GF-D8 (cell line): ENCODE data around the gene EFCAB6.

ENCODE experiments used
- DNase-seq: peaks from one replicate; lab custom pipeline; 2025; lab: John Stamatoyannopoulos, UW

Gene EFCAB6

GRCh38 chr22:43812149-43812842 is at the start of gene EFCAB6:
EFCAB6 (minus strand) TSS chr22:43812305; CDS start chr22:43782318, 29,987 bp downstream.
- DNase-seq: peak; percentile 68

GRCh38 chr22:43861529-43861928 is 49.4 kb upstream of the EFCAB6 start:
- DNase-seq: no peak

- DNase-seq: no peak
Observed at GRCh38 chr22:43860831-43861230, 48.7 kb upstream of the EFCAB6 start.

- no peak for DNase-seq
Observed at GRCh38 chr22:43860126-43860525, 48.0 kb upstream of the EFCAB6 start.

GRCh38 chr22:43859621-43860020 is 47.5 kb upstream of the EFCAB6 start:
- no peak for DNase-seq

GRCh38 chr22:43859176-43859575 is 47.1 kb upstream of the EFCAB6 start:
- no peak for DNase-seq

GRCh38 chr22:43858156-43858895 is 46.2 kb upstream of the EFCAB6 start:
- DNase-seq: no peak

GRCh38 chr22:43857367-43857766 is 45.3 kb upstream of the EFCAB6 start:
- DNase-seq: no peak

GRCh38 chr22:43855431-43855830 is 43.3 kb upstream of the EFCAB6 start:
- DNase-seq: no peak

- DNase-seq: no peak
Observed at GRCh38 chr22:43854786-43855271, 42.7 kb upstream of the EFCAB6 start.

- DNase-seq: no peak
Observed at GRCh38 chr22:43854121-43854785, 42.1 kb upstream of the EFCAB6 start.

GRCh38 chr22:43853328-43853931 is 41.3 kb upstream of the EFCAB6 start:
- no peak for DNase-seq

GRCh38 chr22:43852573-43853327 is 40.6 kb upstream of the EFCAB6 start:
- peak; percentile 36 for DNase-seq

GRCh38 chr22:43851979-43852307 is 39.8 kb upstream of the EFCAB6 start:
- DNase-seq: no peak

GRCh38 chr22:43851058-43851978 is 39.2 kb upstream of the EFCAB6 start:
- DNase-seq: no peak

- no peak for DNase-seq
Observed at GRCh38 chr22:43850529-43850928, 38.4 kb upstream of the EFCAB6 start.

- DNase-seq: no peak
Observed at GRCh38 chr22:43849731-43850130, 37.6 kb upstream of the EFCAB6 start.

GRCh38 chr22:43848366-43849171 is 36.5 kb upstream of the EFCAB6 start:
- no peak for DNase-seq

GRCh38 chr22:43847376-43848289 is 35.5 kb upstream of the EFCAB6 start:
- DNase-seq: no peak
